HG03565 (cell line): Measurements from ENCODE around the gene RNU7-1.
A peak's percentile ranks its signal among the peaks of the same experiment; 100 is the strongest.

Experiments
- ATAC-seq: cut with Tn5 transposase; IDR thresholded peaks from one replicate; pipeline ENCODE4 v1.9.1; 2021; ENCODE audit warnings: mild to moderate bottlenecking, moderate library complexity; ENCODE audit not compliant: unreplicated experiment

The RNU7-1 gene

DNA sequence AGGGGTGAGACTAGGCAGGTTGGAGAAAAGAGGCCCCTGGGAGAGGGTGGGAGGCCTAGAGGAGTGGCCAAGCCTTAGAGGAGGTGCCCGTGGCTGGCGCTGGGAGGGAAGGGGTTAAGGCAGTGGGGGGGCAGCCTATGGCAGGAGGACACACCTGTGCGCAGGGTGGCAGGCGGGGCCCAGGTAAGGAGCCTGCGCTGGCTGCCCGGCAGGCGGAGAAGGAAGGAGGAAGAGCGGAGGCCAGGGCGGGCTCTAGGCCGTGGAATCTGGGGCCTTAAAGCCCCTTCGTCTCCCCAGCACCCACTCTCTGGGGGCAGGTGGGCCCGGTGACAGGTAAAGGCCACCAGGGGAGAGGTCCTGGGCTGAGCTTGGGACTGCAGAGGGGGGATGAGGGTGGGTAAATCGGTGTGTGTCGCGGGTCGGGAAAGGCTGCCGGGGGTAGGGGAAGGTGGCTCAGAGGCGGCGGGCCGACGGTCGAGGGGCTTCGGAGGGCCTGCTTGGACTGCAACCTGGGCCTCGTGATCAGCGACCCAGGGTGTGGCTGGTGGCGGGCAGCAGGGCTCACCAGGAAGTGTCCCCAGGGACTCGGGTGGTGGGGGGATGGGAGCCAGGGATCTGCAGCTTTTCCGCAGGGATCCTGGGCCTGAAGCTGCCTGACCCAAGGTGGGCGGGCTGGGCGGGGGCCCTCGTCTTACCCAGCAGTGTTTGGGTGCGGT, 19.6 kb downstream of the RNU7-1 start:
- no peak for ATAC-seq

DNA sequence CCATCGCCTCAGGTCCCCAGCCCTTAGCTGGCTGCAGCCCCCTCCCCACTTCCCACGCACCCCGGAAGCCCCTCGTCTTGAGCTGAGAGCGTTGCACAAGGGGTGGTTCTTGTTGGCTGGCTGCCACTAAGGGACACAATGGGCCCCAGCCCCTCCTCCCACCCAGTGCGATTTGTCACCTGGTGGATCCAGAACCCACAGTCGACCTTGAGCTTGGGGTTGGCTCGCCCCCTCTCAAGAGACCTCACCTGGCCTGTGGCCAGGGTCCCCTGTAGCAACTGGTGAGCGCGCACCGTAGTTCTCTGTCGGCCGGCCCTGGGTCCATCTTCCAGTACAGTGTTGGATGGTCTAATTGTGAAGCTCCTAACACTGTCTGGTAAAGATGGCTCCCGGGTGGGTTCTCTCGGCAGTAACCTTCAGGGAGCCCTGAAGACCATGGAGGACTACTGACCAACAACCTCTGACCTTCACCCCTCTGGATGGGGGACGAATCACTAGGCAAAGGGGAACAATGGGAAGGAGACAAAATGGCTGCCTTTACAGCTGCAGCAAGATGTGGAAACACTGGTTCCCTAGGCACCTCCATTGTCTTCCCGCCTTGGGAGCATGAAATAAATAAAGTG, 20.3 kb downstream of the RNU7-1 start:
- no peak for ATAC-seq

- no peak for ATAC-seq
These were observed 21.0 kb downstream of the RNU7-1 start for GRCh38 chr12:6964605-6965025.

GRCh38 chr12:6965026-6965661, 21.5 kb downstream of the RNU7-1 start:
- peak; percentile 35 for ATAC-seq

DNA sequence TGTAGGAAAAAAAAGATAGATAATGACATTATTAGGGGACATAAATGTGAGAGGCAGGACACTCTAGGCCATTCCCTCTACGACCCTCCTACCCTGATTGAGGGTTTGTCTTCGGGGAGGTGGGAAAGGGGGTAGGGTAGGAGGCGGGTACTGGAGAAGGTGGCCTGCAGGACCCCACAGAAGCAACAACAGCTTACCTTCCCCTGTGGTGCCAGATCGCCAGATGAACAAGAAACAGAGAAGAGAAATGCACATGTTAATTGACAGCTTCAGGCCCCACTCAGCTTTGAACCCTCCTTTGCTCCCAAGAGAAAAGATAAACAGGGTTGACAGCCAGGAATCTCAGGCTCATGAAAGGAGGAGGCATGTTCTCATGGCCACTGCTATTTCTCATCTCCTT, 22.1 kb downstream of the RNU7-1 start:
- no peak for ATAC-seq

DNA sequence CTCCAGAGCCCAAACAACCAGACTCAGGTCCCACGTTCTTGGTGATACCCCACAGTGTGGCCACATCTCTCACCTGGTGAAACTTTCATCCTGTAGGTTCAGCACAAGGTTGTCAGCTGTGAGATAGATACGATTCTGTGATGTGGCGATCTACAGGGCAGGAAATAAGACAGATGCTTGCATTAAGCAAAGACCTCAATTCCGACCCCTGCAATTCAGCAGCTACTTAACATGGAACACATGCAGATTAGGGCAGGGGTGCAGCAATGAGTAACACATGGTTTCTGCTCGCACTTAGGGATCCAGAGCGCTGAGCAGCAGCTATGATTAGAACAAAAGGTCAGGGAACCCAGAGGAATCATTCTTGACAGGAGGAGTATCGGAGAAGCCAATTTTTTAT, 22.7 kb downstream of the RNU7-1 start:
- ATAC-seq: no peak

DNA sequence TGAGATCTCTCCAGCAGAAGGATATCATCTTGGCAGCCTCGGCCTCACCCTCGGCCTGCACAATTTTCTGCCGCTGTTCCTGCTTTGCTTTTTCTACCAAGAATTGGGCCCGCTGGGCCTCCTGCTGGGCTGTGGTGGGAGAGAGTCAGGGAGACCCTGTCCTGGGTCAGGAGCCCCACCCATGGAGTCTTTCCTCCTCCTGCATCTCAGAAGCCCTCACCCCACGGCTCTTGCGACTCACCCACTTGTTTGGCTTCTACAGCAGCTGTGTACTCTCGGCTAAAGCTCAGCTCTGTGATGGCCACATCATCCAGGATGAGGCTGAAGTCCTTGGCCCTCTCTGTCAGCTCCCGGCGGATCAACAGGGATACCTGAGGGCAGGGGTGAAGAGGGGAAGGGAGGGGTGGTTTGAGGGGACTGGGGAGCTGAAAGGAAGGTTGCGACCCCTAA, 24.1 kb downstream of the RNU7-1 start:
- ATAC-seq: no peak

GRCh38 chr12:6968426-6968825, 24.8 kb downstream of the RNU7-1 start:
- ATAC-seq: no peak

- no peak for ATAC-seq
These were observed 26.5 kb downstream of the RNU7-1 start for GRCh38 chr12:6970096-6970527.

- ATAC-seq: no peak
These were observed 30.6 kb downstream of the RNU7-1 start for GRCh38 chr12:6974180-6974579.

DNA sequence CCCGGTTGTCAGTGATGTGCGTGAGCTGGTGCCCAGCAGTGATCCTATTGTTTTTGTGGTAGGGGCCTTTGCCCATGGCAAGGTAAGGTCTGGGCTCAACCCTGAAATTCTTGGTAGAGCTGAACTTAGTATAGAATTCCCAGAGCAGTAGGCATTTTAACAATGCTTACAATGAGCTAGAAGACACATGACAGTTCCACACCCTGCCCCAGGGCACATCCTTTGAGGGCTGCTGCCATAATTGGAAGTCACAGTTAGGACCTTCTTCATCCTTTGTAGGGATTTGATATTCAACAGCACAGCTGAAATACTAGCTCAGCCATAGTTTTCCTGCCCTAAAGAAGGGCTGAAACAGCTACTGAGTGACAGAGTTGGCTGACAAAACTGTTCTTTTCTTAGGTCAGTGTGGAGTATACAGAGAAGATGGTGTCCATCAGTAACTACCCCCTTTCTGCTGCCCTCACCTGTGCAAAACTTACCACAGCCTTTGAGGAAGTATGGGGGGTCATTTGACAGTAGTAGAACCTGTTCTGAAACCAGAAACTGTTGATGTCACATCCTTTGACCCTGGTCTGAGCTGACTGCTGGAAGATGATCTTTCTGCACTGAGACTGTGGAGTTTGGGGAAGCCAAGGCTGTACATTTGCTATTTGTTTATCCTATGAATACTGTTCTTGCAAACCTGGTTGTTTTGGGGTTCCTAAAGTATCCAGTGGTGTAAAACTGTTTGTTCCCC, 31.8 kb downstream of the RNU7-1 start:
- no peak for ATAC-seq

DNA sequence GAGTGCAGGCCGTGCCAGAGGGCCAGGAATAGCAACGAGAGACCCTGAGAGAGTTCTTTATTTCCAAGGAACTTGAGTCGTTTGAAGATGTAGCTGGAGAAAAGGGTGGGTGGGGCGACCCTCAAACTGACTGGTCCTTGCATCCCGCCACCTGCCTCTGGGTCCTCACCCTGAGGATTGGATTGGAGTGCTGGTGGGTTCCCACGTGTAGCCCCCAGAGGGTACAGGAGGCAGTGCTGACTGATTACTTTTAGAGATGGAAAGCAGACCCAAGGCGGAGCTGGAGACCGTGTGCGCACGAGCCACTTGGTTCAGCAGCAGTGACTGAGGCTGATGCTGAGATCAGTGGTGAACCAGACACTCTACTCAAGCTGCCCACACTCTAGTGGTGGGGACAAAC, 34.0 kb downstream of the RNU7-1 start:
- no peak for ATAC-seq

- ATAC-seq: no peak
These were observed 34.6 kb downstream of the RNU7-1 start for GRCh38 chr12:6978188-6978587.

DNA sequence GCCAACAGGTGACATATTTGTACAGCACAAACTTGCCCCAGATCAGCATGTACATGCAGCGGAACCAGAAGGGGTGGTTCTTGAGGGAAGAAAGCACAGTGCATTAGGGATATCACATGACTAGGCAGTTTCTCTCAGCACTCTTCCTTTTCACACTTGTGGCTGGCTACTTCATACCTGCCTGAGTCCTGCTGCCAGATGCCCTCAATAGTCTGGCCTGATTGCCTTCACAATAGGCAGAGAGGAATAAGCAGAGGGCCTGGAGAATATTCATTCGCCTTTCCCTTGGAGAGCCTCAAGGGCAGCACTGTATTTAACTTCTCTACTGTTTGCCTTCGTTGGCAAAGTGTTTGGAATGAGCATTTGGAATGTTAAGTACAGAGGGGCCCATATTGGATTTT, 35.0 kb downstream of the RNU7-1 start:
- no peak for ATAC-seq

DNA sequence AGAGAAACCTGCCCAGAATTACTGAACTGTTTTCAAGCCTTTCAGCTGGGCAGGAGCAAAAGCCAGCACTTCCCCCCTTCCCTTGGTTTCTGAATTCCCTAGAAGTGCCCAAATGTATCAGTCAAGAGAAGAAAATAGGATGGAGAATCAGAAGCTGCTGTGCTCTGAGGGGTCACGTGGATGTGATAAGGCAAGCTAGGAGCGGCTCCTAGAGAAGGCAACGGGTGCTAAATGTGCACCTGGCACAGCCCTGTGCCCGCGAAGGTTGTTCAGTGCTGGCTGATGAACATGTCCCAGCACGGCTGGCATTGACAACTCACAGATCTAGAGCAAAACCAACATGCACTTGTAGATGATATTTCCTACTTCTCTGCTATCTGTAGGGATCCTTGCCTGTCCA, 35.4 kb downstream of the RNU7-1 start:
- no peak for ATAC-seq

- ATAC-seq: no peak
These were observed 35.8 kb downstream of the RNU7-1 start for GRCh38 chr12:6979453-6979852.

GRCh38 chr12:6980075-6980474, 36.5 kb downstream of the RNU7-1 start:
- no peak for ATAC-seq

DNA sequence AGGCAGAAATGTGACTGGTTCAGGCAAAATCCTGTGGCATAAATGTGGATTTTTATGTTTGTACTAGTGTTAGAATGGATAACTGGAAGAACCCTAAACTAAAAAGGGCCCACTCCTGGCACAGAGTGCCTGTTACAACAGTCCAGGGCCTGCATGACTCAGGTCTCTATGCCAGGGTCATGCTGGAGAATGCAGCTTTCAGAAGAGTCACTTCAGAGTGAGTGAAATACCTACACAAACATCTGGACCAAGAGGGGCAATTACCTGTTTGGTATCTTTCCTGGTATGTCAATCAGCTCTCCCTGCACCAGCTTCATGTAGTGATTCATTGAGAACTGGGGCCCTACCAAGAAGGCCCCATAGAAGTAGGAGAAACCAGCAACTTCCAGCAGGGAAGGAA, 37.1 kb downstream of the RNU7-1 start:
- ATAC-seq: no peak

DNA sequence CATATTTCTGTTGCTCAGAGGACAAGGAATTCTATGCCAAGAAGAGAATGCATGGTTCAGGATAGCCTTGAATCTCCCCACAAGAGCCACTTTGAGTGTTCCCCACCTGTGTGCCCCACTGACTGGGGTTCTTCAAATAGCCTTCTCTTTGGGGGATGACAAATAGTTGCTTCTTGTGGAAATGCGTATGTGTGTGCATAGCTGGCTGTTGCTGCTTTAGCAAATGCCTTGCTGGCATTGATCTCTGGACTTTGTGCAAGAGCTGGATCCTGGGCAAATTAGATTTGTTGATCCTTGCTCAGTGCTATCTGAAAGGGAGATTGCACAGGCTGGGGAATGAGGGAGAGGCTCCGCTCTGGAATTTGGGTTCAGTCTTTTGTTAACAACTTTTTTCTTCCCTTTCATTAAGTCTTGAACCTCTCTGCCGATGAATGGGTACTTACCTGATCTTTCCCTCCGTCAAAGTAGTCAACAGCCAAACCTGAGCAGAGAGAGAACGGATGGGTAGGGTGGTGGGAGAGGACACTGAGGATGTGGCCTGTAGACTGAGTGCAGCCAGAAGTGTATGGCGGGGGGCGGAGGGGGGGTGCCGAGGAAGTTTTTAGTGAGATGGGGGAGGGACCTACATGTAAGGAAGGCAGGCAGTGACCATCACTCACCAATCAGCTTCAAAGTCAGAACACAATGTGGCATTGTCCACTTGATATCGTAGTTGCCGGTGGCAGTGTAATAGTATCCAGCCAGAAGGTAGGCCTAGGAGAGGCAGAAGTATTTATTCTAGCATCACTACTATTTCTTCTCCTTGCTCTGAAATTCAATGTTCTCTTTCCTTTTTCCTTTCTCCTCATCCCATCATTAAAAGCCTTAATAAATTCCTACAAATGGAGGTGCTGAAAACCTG, 37.8 kb downstream of the RNU7-1 start:
- ATAC-seq: no peak

- no peak for ATAC-seq
These were observed 38.9 kb downstream of the RNU7-1 start for GRCh38 chr12:6982532-6982931.
